HK-2 (cell line): ENCODE measurements around the gene IRF2.

ENCODE experiments used
- DNase-seq: peaks from one replicate; pipeline ENCODE4 v3.0.0-alpha.2; 2018; ENCODE audit not compliant: unreplicated experiment

The IRF2 gene

DNA sequence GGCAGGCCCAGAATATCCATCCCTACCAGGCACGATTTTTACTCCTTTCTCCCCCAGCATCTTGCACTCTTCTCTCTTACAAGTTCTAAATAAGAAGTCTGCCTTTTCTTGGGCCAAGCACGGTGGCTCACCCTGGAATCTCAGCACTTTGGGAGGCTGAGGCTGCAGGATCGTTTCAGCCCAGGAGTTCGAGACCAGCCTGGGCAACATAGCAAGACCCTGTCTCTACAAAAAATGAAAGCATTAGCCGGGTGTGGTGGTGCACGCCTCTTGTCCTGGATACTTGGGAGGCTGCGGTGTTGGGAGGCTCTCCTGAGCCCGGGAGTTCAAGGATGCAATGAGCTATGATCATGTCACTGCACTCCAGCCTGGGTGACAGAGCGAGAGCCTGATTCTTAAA is 64.8 kb downstream of the IRF2 start:
- no peak for DNase-seq

DNA sequence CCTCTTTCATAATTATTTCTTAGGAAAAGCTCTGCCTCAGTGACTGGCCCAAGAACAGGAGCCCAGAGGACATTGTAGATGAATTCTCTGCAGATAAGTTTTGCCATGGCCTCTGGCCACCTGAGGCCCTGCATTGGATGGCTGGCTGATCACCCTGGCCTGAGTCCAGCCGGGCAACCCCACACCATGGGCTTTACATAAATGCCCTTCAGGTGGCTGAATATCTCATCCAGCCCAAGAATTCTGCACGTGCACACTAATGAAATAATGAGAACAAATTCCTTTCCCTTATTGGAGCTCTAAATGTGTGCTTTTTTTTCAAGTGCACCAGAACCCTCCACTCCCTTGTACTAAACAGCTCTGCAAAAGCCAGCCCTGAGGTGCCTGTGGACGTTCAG is 65.7 kb downstream of the IRF2 start:
- DNase-seq, result no peak

GRCh38 chr4:184408021-184408683 is 66.2 kb downstream of the IRF2 start:
- no peak for DNase-seq

- DNase-seq, result no peak
Observed at GRCh38 chr4:184406958-184407391, 67.4 kb downstream of the IRF2 start.

- no peak for DNase-seq
Observed at GRCh38 chr4:184404047-184404446, 70.3 kb downstream of the IRF2 start.

DNA sequence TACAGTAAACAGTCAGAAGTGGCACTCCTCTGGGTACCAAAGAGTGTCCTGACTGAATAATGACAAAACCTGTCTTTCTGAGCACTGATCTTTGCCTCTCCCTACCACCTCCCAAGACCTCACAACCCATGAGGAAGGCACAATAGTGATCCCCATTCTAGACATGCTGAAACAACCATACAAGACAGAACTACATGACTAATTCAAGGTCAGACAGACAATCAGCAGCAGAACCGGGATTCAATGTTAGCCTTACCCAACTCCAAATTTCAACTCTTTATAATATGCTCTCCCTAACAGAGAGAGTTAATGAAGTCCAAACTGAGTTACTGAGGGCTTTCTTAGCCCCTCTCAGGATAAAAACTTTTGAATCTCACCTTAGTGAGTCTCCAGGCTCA is 71.0 kb downstream of the IRF2 start:
- no peak for DNase-seq

DNA sequence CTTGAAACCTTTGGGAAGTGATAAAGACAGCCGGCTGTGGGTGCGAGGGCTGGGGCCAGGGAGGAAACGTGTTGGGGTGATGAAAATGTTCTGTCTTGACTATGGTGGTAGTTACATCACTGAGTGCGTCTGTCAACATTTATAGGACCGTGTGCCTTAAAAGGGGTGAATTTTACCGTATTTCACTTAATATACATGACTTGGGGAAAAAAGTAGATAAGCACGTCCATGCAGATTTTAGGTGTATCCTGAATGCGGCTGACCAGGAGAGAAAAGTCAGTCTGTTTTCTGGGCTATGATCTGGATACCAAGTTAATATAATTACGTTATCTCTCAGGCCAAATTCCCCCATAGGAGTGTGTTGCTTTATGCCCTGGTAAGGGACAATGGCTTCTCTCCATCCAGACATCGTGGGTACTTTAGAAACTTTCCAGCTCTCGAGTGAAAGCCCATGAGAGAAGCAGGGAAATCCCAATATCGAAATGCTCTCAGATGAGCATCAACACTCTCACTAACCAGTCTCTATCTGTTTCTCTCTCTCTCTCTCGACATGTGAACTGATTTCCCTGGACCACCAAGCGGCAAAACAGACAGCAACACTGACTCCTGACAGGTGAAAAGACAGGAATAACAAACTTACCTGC is 71.5 kb downstream of the IRF2 start:
- DNase-seq, result no peak

GRCh38 chr4:184402239-184402638 is 72.1 kb downstream of the IRF2 start:
- DNase-seq, result no peak

- no peak for DNase-seq
Observed at GRCh38 chr4:184401397-184402171, 72.8 kb downstream of the IRF2 start.

DNA sequence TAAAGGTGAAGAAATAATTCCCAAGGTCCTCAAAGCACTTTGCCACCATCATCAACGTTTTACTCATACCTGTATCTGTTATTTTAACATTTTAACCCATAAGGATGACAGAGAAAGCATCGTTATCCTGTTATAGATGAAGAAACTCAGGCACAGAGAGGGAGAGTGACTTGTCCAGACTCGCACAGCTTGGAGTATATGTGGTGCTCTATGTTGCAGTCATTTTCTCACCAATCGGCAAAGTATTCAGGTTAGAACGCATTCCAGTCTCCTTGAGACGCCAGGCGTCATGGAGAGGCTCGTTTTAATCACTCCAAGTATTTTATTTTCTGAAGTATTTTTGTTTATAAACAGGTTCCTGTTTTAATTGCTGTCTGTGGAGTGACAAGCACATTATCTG is 73.5 kb downstream of the IRF2 start:
- no peak for DNase-seq

DNA sequence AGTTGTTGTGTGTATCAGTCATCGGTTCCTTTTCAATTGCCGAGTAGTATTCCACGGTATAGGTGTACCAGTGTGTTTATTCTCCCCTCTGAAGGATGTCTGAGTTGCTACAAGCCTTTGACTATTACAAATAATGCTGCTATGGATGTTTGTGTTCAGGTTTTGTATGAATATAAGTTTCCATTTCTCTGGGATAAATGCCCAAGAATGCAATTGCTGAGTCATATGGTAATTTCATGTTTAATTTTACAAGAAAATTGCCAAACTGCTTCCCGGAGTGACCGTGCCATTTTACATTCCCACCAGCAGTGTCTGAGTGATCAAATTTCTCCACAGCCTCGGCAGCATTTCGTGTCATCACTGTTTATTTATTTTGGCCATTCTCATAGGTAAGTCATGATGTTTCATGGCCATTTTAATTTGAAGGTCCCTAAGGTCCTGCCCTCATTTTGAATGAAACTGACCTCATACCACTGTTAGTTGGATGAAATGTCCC is 73.9 kb downstream of the IRF2 start:
- no peak for DNase-seq

GRCh38 chr4:184399512-184399908 is 74.8 kb downstream of the IRF2 start:
- DNase-seq, result no peak

- DNase-seq, result no peak
Observed at GRCh38 chr4:184398741-184399511, 75.4 kb downstream of the IRF2 start.

DNA sequence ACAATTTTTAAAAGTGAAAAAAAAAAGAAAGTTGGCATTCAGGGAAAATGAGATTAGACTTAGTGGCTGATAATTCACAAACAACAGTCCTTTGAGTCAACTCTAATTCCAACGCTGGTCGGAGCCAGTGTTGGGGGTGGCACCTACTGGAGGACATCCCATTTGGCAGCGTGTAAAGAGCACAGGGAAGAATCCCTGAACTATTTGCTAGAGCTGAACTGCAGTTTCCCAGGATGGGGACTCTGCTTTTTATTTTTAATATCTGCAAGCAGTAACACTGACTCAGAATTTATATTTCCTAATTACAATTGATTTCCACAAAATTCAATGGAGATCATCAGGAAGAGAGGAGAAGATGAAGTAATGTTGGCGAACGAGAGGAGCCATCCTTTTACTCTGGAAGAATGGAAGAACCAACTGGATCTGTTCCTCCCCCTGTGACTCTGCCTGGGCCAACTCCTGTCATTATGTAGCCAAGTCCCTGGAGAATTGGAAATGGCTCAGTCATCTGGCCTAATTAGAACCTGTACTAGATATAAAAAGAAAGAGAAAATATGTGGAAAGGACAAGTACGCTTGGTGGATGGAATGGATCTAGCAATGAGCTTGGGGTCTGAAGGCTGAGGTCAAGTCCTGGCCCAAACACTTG is 76.7 kb downstream of the IRF2 start:
- no peak for DNase-seq

- no peak for DNase-seq
Observed at GRCh38 chr4:184396570-184397515, 77.5 kb downstream of the IRF2 start.

DNA sequence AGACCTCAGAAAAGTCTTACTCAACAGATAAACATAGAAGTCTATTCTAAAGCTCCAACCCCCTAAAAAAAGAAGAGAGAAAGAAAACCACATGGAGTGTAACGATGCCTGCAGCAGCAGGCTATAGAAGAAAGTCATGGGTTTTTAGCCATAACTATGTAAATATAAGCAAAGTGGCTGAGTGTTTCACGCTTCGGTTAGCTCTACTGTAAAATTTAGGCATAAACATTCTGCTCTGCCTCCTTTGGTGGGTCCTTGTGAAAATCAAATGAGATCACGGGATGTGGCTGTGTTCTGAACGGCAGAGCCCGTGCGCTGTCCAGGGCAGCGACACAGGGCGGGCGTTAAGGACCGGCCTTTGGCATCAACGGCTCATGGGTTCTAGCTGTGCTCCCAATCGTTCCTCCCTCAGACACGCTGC is 78.4 kb downstream of the IRF2 start:
- DNase-seq, result no peak

GRCh38 chr4:184395451-184395917 is 78.9 kb downstream of the IRF2 start:
- DNase-seq, result no peak

GRCh38 chr4:184392748-184393559 is 81.4 kb downstream of the IRF2 start:
- DNase-seq, result no peak

GRCh38 chr4:184392316-184392715 is 82.0 kb downstream of the IRF2 start:
- DNase-seq, result no peak
